GM23338 (cell line): ENCODE measurements around the gene LRRC47. TPM values are rescaled to one million over a fixed set of nuclear protein-coding genes. Genes with fewer than 3 reads are reported as not detected.

Source experiments
- ATAC-seq: fragments of 200-7000 bp; cut with Tn5 transposase; 3 replicates; pipeline ENCODE4 v1.9.1; 2020
- DNase-seq: peaks from one replicate; pipeline ENCODE4 v3.0.0-alpha.2; 2015; ENCODE audit warnings: low spot score
- H2AFZ ChIP-seq: fragments of 200-600 bp; sonication (generic); 2 replicates; pipeline ENCODE4 v1.8.0; 2016; ENCODE audit warnings: antibody characterized with exemption, mild to moderate bottlenecking, moderate library complexity
- H3F3A ChIP-seq: fragments of 200-600 bp; sonication (generic); replicated peaks from 2 replicates; pipeline ENCODE4 v1.8.0; 2017; ENCODE audit warnings: antibody characterized with exemption, mixed run types, low read depth
- H3K27ac ChIP-seq: fragments of 200-600 bp; sonication (generic); 2 replicates; pipeline ENCODE4 v1.6.1; 2016; ENCODE audit warnings: low read depth
- H3K27me3 ChIP-seq: fragments of 200-600 bp; sonication (generic); 2 replicates; pipeline ENCODE4 v1.8.0; 2016; ENCODE audit warnings: mild to moderate bottlenecking, mixed run types, moderate library complexity; ENCODE audit not compliant: insufficient read depth
- H3K36me3 ChIP-seq: fragments of 200-600 bp; sonication (generic); 2 replicates; pipeline ENCODE4 v1.8.0; 2016; ENCODE audit warnings: mild to moderate bottlenecking; ENCODE audit not compliant: insufficient read depth
- H3K4me1 ChIP-seq: fragments of 200-600 bp; sonication (generic); 2 replicates; pipeline ENCODE4 v1.8.0; 2016; ENCODE audit warnings: mild to moderate bottlenecking, moderate library complexity; ENCODE audit not compliant: insufficient read depth
- H3K4me2 ChIP-seq: fragments of 200-600 bp; sonication (generic); 2 replicates; pipeline ENCODE4 v1.7.1; 2017; ENCODE audit warnings: mixed run types
- H3K4me3 ChIP-seq: fragments of 200-600 bp; sonication (generic); 2 replicates; pipeline ENCODE4 v1.6.1; 2016; ENCODE audit warnings: mixed run types
- H3K79me2 ChIP-seq: fragments of 200-600 bp; sonication (generic); replicated peaks from 2 replicates; pipeline ENCODE4 v1.8.0; 2017; ENCODE audit warnings: mild to moderate bottlenecking; ENCODE audit not compliant: insufficient read depth
- H3K9me2 ChIP-seq: fragments of 200-600 bp; sonication (generic); 2 replicates; pipeline ENCODE4 v1.8.0; 2017; ENCODE audit not compliant: insufficient read depth
- H4K20me1 ChIP-seq: fragments of 200-600 bp; sonication (generic); replicated peaks from 2 replicates; pipeline ENCODE4 v1.8.0; 2017; ENCODE audit warnings: mild to moderate bottlenecking; ENCODE audit not compliant: insufficient read depth
- H3K27ac Mint-ChIP-seq: 2 replicates; pipeline ENCODE4 v1.8.0; 2020; ENCODE audit warnings: inconsistent platforms, mild to moderate bottlenecking, moderate library complexity, mixed read lengths
- H3K27me3 Mint-ChIP-seq: 3 replicates; pipeline ENCODE4 v1.8.0; 2022; ENCODE audit warnings: low read depth, mild to moderate bottlenecking, moderate library complexity, mixed read lengths, inconsistent platforms; ENCODE audit not compliant: insufficient read depth, poor library complexity
- H3K36me3 Mint-ChIP-seq: 3 replicates; pipeline ENCODE4 v1.8.0; 2021; ENCODE audit warnings: low read depth, mild to moderate bottlenecking, inconsistent platforms, moderate library complexity, mixed read lengths
- H3K4me1 Mint-ChIP-seq: 3 replicates; pipeline ENCODE4 v1.8.0; 2020; ENCODE audit warnings: mild to moderate bottlenecking, inconsistent platforms, mixed read lengths
- H3K4me3 Mint-ChIP-seq: 3 replicates; pipeline ENCODE4 v1.8.0; 2021; ENCODE audit warnings: moderate library complexity, mild to moderate bottlenecking, inconsistent platforms, mixed read lengths
- H3K9me3 Mint-ChIP-seq: 3 replicates; pipeline ENCODE4 v1.8.0; 2020; ENCODE audit warnings: moderate library complexity, mild to moderate bottlenecking, inconsistent platforms, mixed read lengths
- CREB1 ChIP-seq: fragments of 250-450 bp; sonication (Bioruptor Pico); IDR thresholded peaks from 2 replicates; pipeline ENCODE4 v1.5.0; 2020; ENCODE audit warnings: low read depth, mild to moderate bottlenecking, moderate library complexity
- CTCF ChIP-seq, 2 experiments: fragments of 200-600 bp in 1 of 2; sonication (generic) in 1 of 2; conservative IDR thresholded peaks; 2 replicates each; pipeline versions ENCODE4 v1.5.1 to v1.6.1; 2016 to 2017; ENCODE audit warnings: antibody characterized with exemption in 2 of 2, low read depth in 2 of 2, mild to moderate bottlenecking in 2 of 2, moderate library complexity in 1 of 2
- ETS1 ChIP-seq: IDR thresholded peaks from 2 replicates; pipeline ENCODE4 v1.6.1; 2016; ENCODE audit warnings: antibody characterized with exemption
- EZH2phosphoT487 ChIP-seq: fragments of 200-600 bp; sonication (generic); IDR thresholded peaks from one replicate; pipeline ENCODE4 v1.8.1; 2018; ENCODE audit warnings: antibody characterized with exemption; ENCODE audit not compliant: unreplicated experiment
- JUNB ChIP-seq: IDR thresholded peaks from one replicate; pipeline ENCODE4 v1.6.1; 2016; ENCODE audit warnings: antibody characterized with exemption; ENCODE audit not compliant: unreplicated experiment
- NANOG ChIP-seq: IDR thresholded peaks from 2 replicates; pipeline ENCODE4 v1.6.1; 2016; ENCODE audit warnings: antibody characterized with exemption, borderline replicate concordance
- POLR2AphosphoS5 ChIP-seq: IDR thresholded peaks from 2 replicates; pipeline ENCODE4 v1.6.1; 2016; ENCODE audit warnings: antibody characterized with exemption, low read depth
- REST ChIP-seq: IDR thresholded peaks from one replicate; pipeline ENCODE4 v1.6.1; 2018; ENCODE audit warnings: antibody characterized with exemption; ENCODE audit not compliant: unreplicated experiment
- STAT1 ChIP-seq: IDR thresholded peaks from one replicate; pipeline ENCODE4 v1.6.1; 2016; ENCODE audit warnings: antibody characterized with exemption; ENCODE audit not compliant: unreplicated experiment
- ZNF114 ChIP-seq: fragments of 250-450 bp; sonication (Bioruptor Pico); IDR thresholded peaks from 2 replicates; pipeline ENCODE4 v1.5.0; 2020; ENCODE audit warnings: mild to moderate bottlenecking, moderate library complexity
- ZNF331 ChIP-seq: fragments of 250-450 bp; sonication (Bioruptor Pico); IDR thresholded peaks from 2 replicates; pipeline ENCODE4 v1.5.0; 2020; ENCODE audit warnings: low read depth, mild to moderate bottlenecking, moderate library complexity
- ZNF462 ChIP-seq: fragments of 250-450 bp; sonication (Bioruptor Pico); IDR thresholded peaks from 2 replicates; pipeline ENCODE4 v1.5.0; 2020; ENCODE audit warnings: mild to moderate bottlenecking, moderate library complexity
- polyA plus RNA-seq: library from polyadenylated mRNA; unstranded; fragments of >200 nt; fragmentation: Nextera tagmentation; extraction: Ambion mirVana; gene quantifications from 2 replicates; pipeline ENCODE4 v1.2.1, GENCODE V29; 2016
- total RNA-seq: library from RNA; depleted of rRNA; stranded (reverse); fragments of >200 nt; shearing (Covaris generic); gene quantifications from 2 replicates; pipeline ENCODE4 v1.2.3, GENCODE V29; 2014

The LRRC47 gene
- total and polyA plus RNA-seq, 2 experiments from 2014 or later: 15.8 to 76.8 TPM

GRCh38 chr1:3745590-3746381, 50.5 kb downstream of the LRRC47 start (continued):
- TF ChIP-seq CREB1 (CRISPR knock-in tag): no peak
- no peak for TF ChIP-seq ZNF114
- TF ChIP-seq POLR2AphosphoS5: no peak
- TF ChIP-seq JUNB: no peak
- no peak for TF ChIP-seq ZNF331 (CRISPR knock-in tag)
- TF ChIP-seq REST: no peak

GRCh38 chr1:3745071-3745470, 51.2 kb downstream of the LRRC47 start:
- TF ChIP-seq NANOG (no peak), STAT1 (no peak), ZNF462 (CRISPR knock-in tag) (no peak), POLR2AphosphoS5 (no peak), ETS1 (no peak), EZH2phosphoT487 (no peak), CTCF (conservative IDR thresholded peaks at IDR 0.05; ENCODE audit: low read depth in 2 of 2) (no peak), ZNF331 (CRISPR knock-in tag) (no peak), JUNB (no peak)
- Mint-ChIP-seq H3K27ac (no peak overlapping the region), H3K4me3 (peak overlapping the region; percentile 96), H3K4me1 (peaks cover 28% of the 10 kb centered on the region), H3K27me3 (peaks cover 17% of the 10 kb centered on the region), H3K36me3 (peaks cover 40% of the 10 kb centered on the region), H3K9me3 (no peaks in the 10 kb centered on the region)
- Histone ChIP-seq H3F3A (0 out of 2 replicates have a peak, but pooled peaks cover 8% of the 10 kb centered on the region), H3K27ac (no peak overlapping the region), H3K36me3 (no peaks in the 10 kb centered on the region), H2AFZ (no peak overlapping the region), H3K27me3 (no peaks in the 10 kb centered on the region), H3K9me2 (no peaks in the 10 kb centered on the region), H3K4me2 (peak overlapping the region; percentile 94; the same call in 1 of the 2 replicates), H3K79me2 (peaks cover 34% of the 10 kb centered on the region), H3K4me3 (peak overlapping the region; percentile 89; the same call in 1 of the 2 replicates), H3K4me1 (peaks cover 13% of the 10 kb centered on the region; the same call in 1 of the 2 replicates), H4K20me1 (peaks cover 12% of the 10 kb centered on the region)
- ATAC-seq (no peak), DNase-seq (no peak)
